ENCODE data around the gene CD36. TPM values are rescaled to one million over a fixed set of nuclear protein-coding genes. Genes with fewer than 3 reads are reported as not detected.

The CD36 gene
- total and polyA plus RNA-seq, 2 of the 8 experiments (the other 6 are each of a cell fraction or from before 2014, with no cell fraction given): 0.33 to 0.60 TPM

DNA sequence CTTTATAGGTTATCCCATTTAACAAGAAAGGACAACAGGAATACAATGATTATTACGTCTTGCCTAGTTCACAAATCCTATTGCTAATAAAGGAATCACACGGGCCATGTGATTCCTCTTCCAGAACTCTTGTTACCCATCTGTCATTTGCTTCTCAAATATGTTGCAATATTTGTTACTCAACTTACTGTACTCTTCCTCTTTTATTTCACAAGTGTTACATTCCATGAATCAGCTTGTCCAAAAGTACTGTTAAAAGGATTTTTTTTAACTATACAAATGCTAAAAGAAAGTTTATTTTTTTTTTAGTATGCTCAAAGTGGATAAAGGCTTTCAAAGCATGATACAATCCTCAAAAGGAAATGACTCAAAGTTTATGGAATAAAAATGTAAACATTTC, 3.9 kb upstream of the CD36 start:
- H3K27me3 ChIP-seq (replicated peaks in 1 of 4; ENCODE audit: control insufficient read depth in 3 of 4, extremely low read depth in 1 of 4, insufficient read depth in 3 of 4, low read length in 3 of 4): no peaks in the 10 kb centered on the region
- H3K4me3 ChIP-seq (ENCODE audit: extremely low read depth in 1 of 4, insufficient read depth in 2 of 4, low read depth in 3 of 4, low read length in 4 of 4): no peak overlapping the region
- no peak overlapping the region for H4K8ac ChIP-seq (ENCODE audit: extremely low read depth, insufficient read depth, low read length)
- H2BK20ac ChIP-seq (ENCODE audit: low read length): no peak overlapping the region
- ChIA-PET CTCF (ENCODE audit: partially characterized antibody) (interaction anchor here (1.0 kb wide), 1 partner anchor 11 kb away, joined by 3 read pairs; no protein-coding TSS in a partner anchor), POLR2A (ENCODE audit: partially characterized antibody) (no interaction called here)
- no peak overlapping the region for H3K9ac ChIP-seq (replicated peaks in 1 of 4; ENCODE audit: extremely low read depth in 1 of 4, low read depth in 3 of 4, low read length in 3 of 4)
- no peak overlapping the region for H4K91ac ChIP-seq (replicated peaks; ENCODE audit: insufficient read length, low read length)
- no peak overlapping the region for H3K4me2 ChIP-seq (ENCODE audit: insufficient read depth in 1 of 2, low read depth in 2 of 2, low read length in 2 of 2)
- H3K27ac ChIP-seq (ENCODE audit: low read depth, low read length): no peak overlapping the region
- TF ChIP-seq POLR2A (IDR thresholded peaks at IDR 0.05; ENCODE audit: control extremely low read depth in 1 of 2, low read depth in 2 of 2, low read length in 2 of 2): no peak
- TF ChIP-seq RFX5 (IDR thresholded peaks at IDR 0.05; ENCODE audit: borderline replicate concordance, low read depth, low read length): no peak
- no peak for TF ChIP-seq RBBP5 (IDR thresholded peaks at IDR 0.05; ENCODE audit: borderline replicate concordance, low read depth, low read length)
- TF ChIP-seq POU5F1 (IDR thresholded peaks at IDR 0.05; ENCODE audit: low read depth, low read length): no peak
- no peak for TF ChIP-seq POLR2AphosphoS5 (IDR thresholded peaks at IDR 0.05; ENCODE audit: low read depth, low read length)
- no peak for TF ChIP-seq SIX5 (IDR thresholded peaks at IDR 0.05; ENCODE audit: low read depth, low read length)
- no peak for TF ChIP-seq HDAC6 (IDR thresholded peaks at IDR 0.05; ENCODE audit: low read depth, low read length)
- TF ChIP-seq EGR1 (IDR thresholded peaks at IDR 0.05; ENCODE audit: borderline replicate concordance, low read depth, low read length): no peak
- TF ChIP-seq CBX8 (IDR thresholded peaks at IDR 0.05; ENCODE audit: borderline replicate concordance, low read depth, low read length): no peak
- no peak for TF ChIP-seq RNF2 (IDR thresholded peaks at IDR 0.05; ENCODE audit: borderline replicate concordance, low read depth, low read length, missing control alignments, poor library complexity, severe bottlenecking)
- no peak for TF ChIP-seq SP4 (IDR thresholded peaks at IDR 0.05; ENCODE audit: low read length)
- no peak for TF ChIP-seq KDM1A (IDR thresholded peaks at IDR 0.05; ENCODE audit: borderline replicate concordance, low read length)
- TF ChIP-seq TEAD4 (IDR thresholded peaks at IDR 0.05; ENCODE audit: low read depth, low read length): no peak
- no peak overlapping the region for H2BK12ac ChIP-seq (ENCODE audit: low read depth, low read length)
- H4K20me1 ChIP-seq (replicated peaks in 1 of 2; ENCODE audit: control insufficient read depth in 1 of 2, insufficient read depth in 2 of 2, low read length in 2 of 2): no peaks in the 10 kb centered on the region
- H3K18ac ChIP-seq (ENCODE audit: extremely low read depth, low read length): no peak overlapping the region
- H3K79me2 ChIP-seq (ENCODE audit: control insufficient read depth in 1 of 2, insufficient read depth in 2 of 2, low read length in 2 of 2): no peaks in the 10 kb centered on the region
- H2BK15ac ChIP-seq (ENCODE audit: low read length): no peak overlapping the region
- no peak overlapping the region for H3K14ac ChIP-seq (ENCODE audit: insufficient read length)
- DNase-seq (ENCODE audit: low read depth in 1 of 2, low spot score in 2 of 2) (no peak), FAIRE-seq (no peak)
- no peaks in the 10 kb centered on the region for H3K23me2 ChIP-seq (ENCODE audit: low read depth, low read length)
- H2BK120ac ChIP-seq (replicated peaks; ENCODE audit: low read depth, low read length): no peak overlapping the region
- no peak overlapping the region for H4K5ac ChIP-seq (ENCODE audit: insufficient read length, low read depth, low read length)
- H3K9me3 ChIP-seq (ENCODE audit: insufficient read depth in 2 of 2, low read depth in 1 of 2, low read length in 1 of 2): no peaks in the 10 kb centered on the region
- H3K4me1 ChIP-seq (replicated peaks in 1 of 4; ENCODE audit: control insufficient read depth in 3 of 4, insufficient read depth in 4 of 4, low read length in 3 of 4): no peaks in the 10 kb centered on the region
- no peak overlapping the region for H3K56ac ChIP-seq (replicated peaks; ENCODE audit: insufficient read length, low read depth, low read length)
- H3K36me3 ChIP-seq (ENCODE audit: control insufficient read depth in 2 of 4, insufficient read depth in 4 of 4, low read length in 3 of 4): no peaks in the 10 kb centered on the region
- H3K79me1 ChIP-seq (ENCODE audit: low read depth, low read length): no peaks in the 10 kb centered on the region
- 86% methylated on average over 2 of the region's 2 CpGs; no CpG with 5 or more reads in 1 of the 2 experiments for WGBS, 2 experiments (ENCODE audit: extremely low coverage in 1 of 2, insufficient coverage in 1 of 2, insufficient read length in 1 of 2, insufficient replicate concordance in 2 of 2, low coverage in 1 of 2, low lambda C conversion rate in 2 of 2, missing lambda C conversion rate in 1 of 2)
- H2BK5ac ChIP-seq (ENCODE audit: low read depth, low read length): no peak overlapping the region
- H3K23ac ChIP-seq (ENCODE audit: insufficient read length): no peak overlapping the region
- H3K4ac ChIP-seq (replicated peaks; ENCODE audit: insufficient read length, low read depth, low read length): no peak overlapping the region
- H2AK5ac ChIP-seq (ENCODE audit: low read depth, low read length): no peak overlapping the region
- H2AFZ ChIP-seq (ENCODE audit: low read length): no peak overlapping the region

All from H1 (cell line).